HEK293T (cell line): ENCODE data around the gene SLC13A3.

Source experiments
- NFRKB ChIP-seq: fragments of 450-650 bp; IDR thresholded peaks from 2 replicates; pipeline ENCODE4 v1.6.1; 2016; ENCODE audit warnings: mild to moderate bottlenecking, moderate library complexity
- SP1 ChIP-seq: fragments of 450-650 bp; IDR thresholded peaks from 2 replicates; pipeline ENCODE4 v1.6.1; 2017
- ZNF384 ChIP-seq: fragments of 450-650 bp; IDR thresholded peaks from 2 replicates; pipeline ENCODE4 v1.6.1; 2016

- TF ChIP-seq ZNF384 (no peak), SP1 (no peak), NFRKB (no peak)
These were observed 8.8 kb downstream of the SLC13A3 start for GRCh38 chr20:46642265-46642968.
